Colonic mucosa (tissue), 4 donors: ENCODE results near the gene COX4I1. TPM values are rescaled to one million over a fixed set of nuclear protein-coding genes. Genes with fewer than 3 reads are reported as not detected.

Source experiments
- DNase-seq: peaks from one replicate; pipeline ENCODE4 v3.0.0-alpha.2; 2020
- H3K27ac ChIP-seq: fragments of 200-600 bp; one replicate; pipeline ENCODE4 v1.8.0; 2021
- H3K27me3 ChIP-seq: fragments of 200-600 bp; one replicate; pipeline ENCODE4 v1.8.0; 2021
- H3K36me3 ChIP-seq: fragments of 200-600 bp; one replicate; pipeline ENCODE4 v1.8.0; 2021
- H3K4me1 ChIP-seq: fragments of 200-600 bp; one replicate; pipeline ENCODE4 v1.8.0; 2021; ENCODE audit warnings: mild to moderate bottlenecking
- H3K4me3 ChIP-seq: fragments of 200-600 bp; one replicate; pipeline ENCODE4 v1.8.0; 2021
- H3K9ac ChIP-seq, 2 donors: one replicate each; pipeline ENCODE4 v1.7.0; 2013; ENCODE audit warnings: control low read depth in 2 of 2, low read depth in 2 of 2, low read length in 2 of 2
- H3K9me3 ChIP-seq: fragments of 200-600 bp; one replicate; pipeline ENCODE4 v1.8.0; 2021
- CTCF ChIP-seq: fragments of 200-600 bp; IDR thresholded peaks from one replicate; pipeline ENCODE4 v1.8.0; 2022; ENCODE audit warnings: antibody characterized with exemption, mild to moderate bottlenecking
- intact Hi-C: fragments of 100-400 bp; cut with DNase I; formaldehyde crosslinking; loops from one replicate; pipeline ENCODE4 v1.14.1; 2022
- total RNA-seq, 2 donors: library from RNA; stranded (reverse); fragmentation: NEBNext Ultra II Directional in 1 of 2; extraction: Animal tissue kit (Norgen Biotek cat#: 25700) in 1 of 2; gene quantifications; one replicate each; pipeline ENCODE4 v1.2.1, GENCODE V29; 2021
- donor health status: healthy.
- donor health status: DM: no; HTN: no; CAD: no.
- donor health status: DM: no; HTN: no; CAD: no.

The COX4I1 gene
- total RNA-seq, 2 donors from 2014 or later, result 1,080 to 1,242 TPM

DNA sequence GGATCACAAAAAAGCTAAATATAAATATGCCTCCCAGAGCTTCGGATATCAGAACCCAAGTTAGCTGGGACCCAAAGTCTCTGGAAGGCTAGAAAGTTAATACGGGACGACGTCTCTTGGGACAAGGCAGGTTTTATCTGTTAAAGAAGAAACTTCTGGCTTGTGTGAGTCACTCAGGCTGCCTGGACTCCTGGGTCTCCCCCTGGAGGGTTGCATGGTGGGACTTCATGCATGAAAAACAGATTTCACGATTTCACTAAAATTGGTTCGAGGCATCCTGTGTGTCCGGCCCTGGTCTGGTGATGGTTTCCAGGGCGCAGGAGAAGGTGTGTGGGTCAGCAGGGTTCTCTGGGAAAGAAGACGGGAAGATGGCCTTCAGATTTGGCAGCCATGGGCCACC is 47.0 kb downstream of the COX4I1 start:
- Histone ChIP-seq H3K9me3 (no peaks in the 10 kb centered on the region), H3K27ac (no peak overlapping the region), H3K36me3 (no peaks in the 10 kb centered on the region), H3K27me3 (no peaks in the 10 kb centered on the region), H3K4me1 (peaks cover 10% of the 10 kb centered on the region), H3K9ac (no peak overlapping the region), H3K4me3 (no peak overlapping the region)
- TF ChIP-seq CTCF, result no peak
- intact Hi-C loops, result no loop called here
- DNase-seq, result no peak

- intact Hi-C loops, result no loop called here
- DNase-seq, result no peak
- H3K4me1 ChIP-seq, result peaks cover 10% of the 10 kb centered on the region
- H3K4me3 ChIP-seq, result no peak overlapping the region
- no peak overlapping the region for H3K9ac ChIP-seq
- H3K27ac ChIP-seq, result no peak overlapping the region
- H3K9me3 ChIP-seq, result no peaks in the 10 kb centered on the region
- H3K27me3 ChIP-seq, result no peaks in the 10 kb centered on the region
- no peaks in the 10 kb centered on the region for H3K36me3 ChIP-seq
- TF ChIP-seq CTCF, result no peak
Measured at GRCh38 chr16:85847036-85847435, 47.5 kb downstream of the COX4I1 start.

DNA sequence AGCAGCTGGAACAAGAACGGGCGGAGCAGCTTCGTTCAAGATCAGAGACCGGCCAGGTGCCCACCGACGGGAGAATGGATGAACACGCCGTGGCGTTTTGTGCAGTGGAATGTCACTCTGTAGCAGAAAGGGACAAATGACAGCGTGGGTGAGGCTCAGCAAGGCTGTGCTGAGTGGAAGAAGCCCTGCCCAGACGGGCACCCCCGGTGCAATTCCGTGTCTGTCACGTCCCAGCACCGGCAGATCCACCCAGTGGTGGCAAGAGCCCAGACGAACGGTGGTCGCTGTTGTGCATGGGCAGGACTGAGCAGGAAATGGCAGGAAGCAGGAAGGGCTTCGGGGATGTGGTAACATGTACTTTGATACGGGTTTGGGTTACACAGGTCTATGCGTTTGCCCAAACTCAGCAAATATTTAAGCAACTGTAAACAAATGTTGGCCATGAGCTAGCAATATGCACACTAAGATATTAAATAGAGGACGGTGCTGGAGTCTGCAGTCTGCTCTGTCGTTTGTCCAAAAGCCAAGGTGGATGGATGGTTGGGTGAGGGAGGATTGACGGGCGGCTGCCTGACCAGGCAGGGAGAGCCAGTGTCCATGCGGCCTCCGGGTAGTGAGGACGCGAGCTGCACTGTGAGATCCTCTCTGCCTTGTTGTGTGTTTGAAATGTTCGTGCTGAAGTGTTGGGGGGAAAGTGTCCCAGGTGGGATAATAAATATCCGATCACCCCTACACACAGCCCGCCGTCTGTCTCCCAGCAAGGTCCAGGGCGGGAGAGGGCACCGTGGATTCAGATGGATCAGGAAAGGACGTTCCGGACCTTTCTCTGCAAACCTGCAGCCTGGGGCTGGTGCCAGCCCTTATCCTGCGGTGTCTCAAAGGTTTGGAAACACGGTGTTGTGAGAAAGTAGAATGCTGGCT is 48.4 kb downstream of the COX4I1 start:
- intact Hi-C loops, result no loop called here
- H3K4me1 ChIP-seq, result peaks cover 10% of the 10 kb centered on the region
- H3K27ac ChIP-seq, result no peak overlapping the region
- no peak for TF ChIP-seq CTCF
- no peak overlapping the region for H3K4me3 ChIP-seq
- no peak for DNase-seq
- H3K9me3 ChIP-seq, result no peaks in the 10 kb centered on the region
- no peaks in the 10 kb centered on the region for H3K27me3 ChIP-seq
- H3K9ac ChIP-seq, result peak overlapping the region; percentile 19 to 35
- H3K36me3 ChIP-seq, result no peaks in the 10 kb centered on the region

DNA sequence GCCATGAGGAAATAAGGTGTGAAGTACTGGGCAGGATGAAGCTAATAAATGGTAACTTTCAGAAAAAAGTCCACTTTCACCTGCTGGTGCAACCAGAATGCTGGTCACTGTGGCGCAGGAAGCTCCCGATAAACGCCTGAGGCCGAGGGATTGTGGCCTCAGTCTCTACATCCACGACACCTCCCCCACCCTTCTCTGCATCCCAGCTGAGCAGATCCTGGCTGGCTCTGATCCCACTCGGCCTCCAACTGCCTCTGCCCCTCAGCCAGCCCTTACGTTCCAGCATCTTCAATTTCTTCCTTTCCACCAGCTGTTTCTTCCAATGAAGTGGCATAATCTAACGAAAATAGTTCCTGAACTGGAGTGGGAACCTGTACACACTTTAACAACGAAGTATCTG is 49.5 kb downstream of the COX4I1 start:
- Histone ChIP-seq H3K9me3 (no peaks in the 10 kb centered on the region), H3K27ac (no peak overlapping the region), H3K9ac (no peak overlapping the region), H3K4me1 (peaks cover 10% of the 10 kb centered on the region), H3K36me3 (no peaks in the 10 kb centered on the region), H3K27me3 (no peaks in the 10 kb centered on the region), H3K4me3 (no peak overlapping the region)
- intact Hi-C loops, result no loop called here
- TF ChIP-seq CTCF, result no peak
- no peak for DNase-seq

DNA sequence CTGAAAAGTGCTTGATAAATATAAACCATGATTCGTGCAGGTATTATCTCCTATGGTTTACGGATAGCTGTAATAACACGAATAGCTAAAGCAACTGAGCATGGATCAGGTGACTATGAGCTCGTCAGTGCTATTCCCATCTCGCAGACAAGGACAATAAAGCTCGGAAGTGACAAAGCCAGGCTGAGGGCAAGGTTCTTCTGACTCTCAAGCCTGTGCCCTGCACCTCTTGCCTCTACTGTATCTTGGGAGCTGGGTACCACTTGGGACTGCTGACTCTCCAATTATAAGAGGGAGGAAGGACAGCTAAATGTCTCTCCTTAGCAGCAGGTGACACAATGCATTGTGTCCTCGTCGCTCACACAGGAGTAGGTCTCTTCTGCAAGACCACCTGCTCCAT is 49.9 kb downstream of the COX4I1 start:
- no peaks in the 10 kb centered on the region for H3K27me3 ChIP-seq
- H3K36me3 ChIP-seq, result no peaks in the 10 kb centered on the region
- no peak for DNase-seq
- intact Hi-C loops, result no loop called here
- H3K9ac ChIP-seq, result no peak overlapping the region
- H3K4me3 ChIP-seq, result no peak overlapping the region
- H3K4me1 ChIP-seq, result peaks cover 10% of the 10 kb centered on the region
- H3K27ac ChIP-seq, result no peak overlapping the region
- TF ChIP-seq CTCF, result no peak
- no peaks in the 10 kb centered on the region for H3K9me3 ChIP-seq
